Retina (tissue), 1 donor: ENCODE measurements around the gene CHTF8.
"Not testable (repeated sequence)": the region's sequence is repeated elsewhere in the genome, so short reads cannot be mapped to it uniquely, and the experiment has no call there.

Experiments
- DNase-seq: peaks from one replicate; pipeline ENCODE4 v3.0.0-alpha.2; 2016

The CHTF8 gene, protein sequence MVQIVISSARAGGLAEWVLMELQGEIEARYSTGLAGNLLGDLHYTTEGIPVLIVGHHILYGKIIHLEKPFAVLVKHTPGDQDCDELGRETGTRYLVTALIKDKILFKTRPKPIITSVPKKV

DNA sequence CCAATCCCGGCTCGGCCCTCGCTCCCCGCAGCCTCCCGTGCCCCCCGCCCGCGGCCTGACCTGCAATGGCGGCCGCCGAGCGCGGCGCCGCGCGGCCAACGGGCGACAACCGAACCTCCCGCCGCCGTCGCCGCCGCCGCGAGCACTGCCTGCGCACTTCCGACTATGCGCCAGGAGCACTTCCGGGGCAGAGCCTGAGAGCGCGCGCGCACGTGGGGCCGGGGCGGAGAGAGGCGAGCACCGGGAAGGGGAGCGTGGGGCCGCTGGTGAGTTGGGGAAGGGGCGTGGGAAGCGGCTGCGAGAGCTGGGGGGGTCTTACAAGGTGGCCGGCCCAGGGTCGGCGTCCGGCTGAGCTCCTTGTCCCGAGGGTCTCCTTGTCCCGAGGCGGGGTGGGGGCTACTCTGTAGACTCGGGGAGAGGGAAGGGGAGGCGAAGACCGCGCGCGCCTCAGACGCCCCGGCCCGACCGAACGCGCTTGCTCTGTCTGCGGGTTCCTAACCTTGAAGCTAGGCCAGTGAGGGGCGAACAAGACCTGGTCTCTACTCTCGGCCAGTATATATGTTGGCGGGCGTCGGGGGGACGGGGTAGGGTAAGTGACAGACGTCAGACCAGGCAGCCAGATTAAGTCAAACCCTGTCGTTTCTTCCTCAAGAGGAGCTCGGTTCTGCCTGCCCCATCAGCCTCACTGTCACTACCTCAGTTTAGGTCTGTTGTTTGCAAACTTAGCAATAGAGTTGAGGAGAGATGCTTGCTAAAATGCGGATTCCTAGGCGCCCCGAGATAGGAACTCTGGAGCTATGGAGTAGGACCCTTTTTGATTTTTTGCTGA lies at the start of gene CHTF8, which contains the start of gene UTP4:
Gene CHTF8, minus strand, starts transcription at position 165 of the 829 bp plus-strand sequence. CDS start 11,130 bp downstream, outside the sequence.
Gene UTP4, plus strand, starts transcription at position 226 of the 829 bp plus-strand sequence. CDS start 811 bp downstream, outside the sequence.
- peak; percentile 85 for DNase-seq

DNA sequence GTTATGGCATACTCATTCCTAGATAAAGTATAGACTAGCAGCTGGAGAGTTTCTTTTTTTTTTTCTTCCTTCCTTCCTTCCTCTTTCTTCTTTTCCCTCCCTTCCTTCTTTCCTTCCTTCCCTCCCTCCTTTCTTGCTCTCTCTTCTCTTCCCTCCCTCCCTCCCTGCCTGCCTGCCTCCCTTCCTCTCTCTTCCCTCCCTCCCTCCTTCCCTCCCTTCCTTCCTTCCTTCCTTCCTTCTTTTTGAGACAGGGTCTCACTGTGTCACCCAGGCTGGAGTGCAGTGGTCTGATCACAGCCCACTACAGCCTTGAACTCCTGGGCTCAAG lies 47.6 kb upstream of the CHTF8 start:
- no peak for DNase-seq

DNA sequence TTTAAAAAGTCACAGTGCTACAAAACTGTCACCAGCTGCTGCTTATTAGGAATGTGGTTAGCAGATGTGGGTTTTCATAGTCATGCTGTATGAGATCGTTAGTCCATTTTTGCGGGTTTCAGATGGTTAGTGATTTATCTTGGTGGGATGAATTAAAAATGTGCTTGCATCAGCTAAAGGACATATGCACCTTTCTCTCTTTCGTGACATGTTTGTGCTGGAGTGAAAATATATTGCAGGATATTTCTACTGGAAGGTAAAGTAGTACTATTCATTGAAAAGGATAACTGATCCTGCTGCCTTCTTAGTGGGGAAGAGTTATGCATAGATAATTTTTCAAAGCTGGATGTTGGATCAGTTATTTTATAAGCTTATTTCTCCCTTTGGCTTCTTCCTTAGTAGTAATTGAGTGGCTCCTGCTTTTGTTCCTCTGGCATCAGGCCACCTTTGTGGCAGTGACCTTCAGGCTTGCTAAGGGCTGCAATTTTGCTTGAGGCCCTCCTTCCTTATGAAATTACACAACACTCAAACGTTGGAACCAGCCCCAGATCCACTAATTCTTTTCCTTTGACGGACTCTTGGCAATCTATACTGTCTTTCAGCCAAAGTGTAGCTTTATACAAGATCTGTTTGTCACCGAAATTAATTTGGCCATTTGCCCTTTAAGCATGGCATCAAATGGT lies 47.1 kb upstream of the CHTF8 start:
- no peak for DNase-seq

DNA sequence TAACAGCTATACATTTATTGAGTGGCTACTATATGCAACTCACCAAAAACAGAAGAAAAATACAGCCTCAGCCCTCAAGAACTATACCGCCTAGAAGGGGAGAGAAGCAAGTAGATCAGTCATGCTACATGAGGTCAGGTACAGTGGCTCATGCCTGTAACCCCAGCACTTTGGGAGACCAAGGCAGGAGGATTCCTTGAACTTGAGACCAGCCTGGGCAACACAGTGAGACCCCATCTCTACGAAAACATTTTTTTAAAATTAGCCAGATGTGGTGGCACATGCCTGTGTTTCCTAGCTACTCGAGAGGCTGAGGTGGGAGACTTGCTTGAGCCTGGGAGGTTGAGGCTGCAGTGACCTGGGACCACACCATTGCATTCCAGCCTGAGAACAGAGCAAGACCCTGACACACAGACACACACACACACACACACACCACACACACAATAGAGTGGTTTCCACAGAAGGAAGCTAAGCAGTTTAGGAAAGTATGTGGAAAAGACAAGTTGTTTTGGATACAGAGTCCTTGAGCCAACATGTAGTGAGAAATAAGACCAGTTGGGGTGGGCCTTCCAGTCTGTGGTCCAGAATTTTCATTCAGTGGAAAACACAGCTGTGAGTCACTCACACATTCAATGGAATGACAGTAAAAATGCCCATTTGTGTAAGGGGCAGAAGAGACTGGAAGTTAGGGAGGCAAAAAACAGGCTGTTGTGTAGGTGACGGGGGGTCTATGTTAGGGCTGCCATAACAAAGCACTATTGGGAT lies 43.8 kb upstream of the CHTF8 start:
- DNase-seq: no peak

DNA sequence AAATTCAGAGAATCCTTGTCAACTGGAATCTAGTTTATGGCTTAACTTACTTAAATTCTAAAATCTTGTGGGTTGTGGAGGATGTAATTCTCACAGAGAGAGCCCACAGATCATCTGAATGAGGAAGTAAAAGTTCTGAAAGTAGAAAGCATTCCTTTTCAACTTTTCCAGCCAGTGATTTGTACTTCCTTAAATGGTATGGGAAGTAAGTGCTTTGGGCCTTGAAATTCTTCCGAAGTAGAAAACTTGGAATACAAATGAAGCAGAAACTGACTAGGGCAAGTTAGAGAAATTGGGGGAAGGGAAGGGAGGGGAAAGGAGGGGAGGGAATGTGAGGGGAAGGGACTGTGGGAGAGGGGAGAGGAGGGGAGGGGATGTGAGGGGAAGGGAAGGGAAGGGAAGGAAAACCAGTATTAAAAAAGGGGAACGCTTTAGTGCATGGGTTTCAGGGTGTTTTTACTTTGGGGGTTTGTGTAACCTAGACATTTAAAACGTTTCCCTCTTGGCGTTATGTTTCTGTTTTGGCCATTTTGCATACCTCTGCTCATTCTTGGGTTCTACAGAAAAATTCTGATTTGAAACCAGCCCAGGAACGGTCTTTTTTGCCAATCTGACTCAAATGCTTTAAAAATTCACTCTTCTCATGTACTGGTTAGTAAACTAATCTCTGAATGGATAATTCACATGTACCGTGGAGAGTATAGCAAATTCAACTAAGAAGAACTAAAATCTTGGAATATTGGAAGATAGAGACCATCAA lies 39.1 kb upstream of the CHTF8 start:
- DNase-seq: no peak

DNA sequence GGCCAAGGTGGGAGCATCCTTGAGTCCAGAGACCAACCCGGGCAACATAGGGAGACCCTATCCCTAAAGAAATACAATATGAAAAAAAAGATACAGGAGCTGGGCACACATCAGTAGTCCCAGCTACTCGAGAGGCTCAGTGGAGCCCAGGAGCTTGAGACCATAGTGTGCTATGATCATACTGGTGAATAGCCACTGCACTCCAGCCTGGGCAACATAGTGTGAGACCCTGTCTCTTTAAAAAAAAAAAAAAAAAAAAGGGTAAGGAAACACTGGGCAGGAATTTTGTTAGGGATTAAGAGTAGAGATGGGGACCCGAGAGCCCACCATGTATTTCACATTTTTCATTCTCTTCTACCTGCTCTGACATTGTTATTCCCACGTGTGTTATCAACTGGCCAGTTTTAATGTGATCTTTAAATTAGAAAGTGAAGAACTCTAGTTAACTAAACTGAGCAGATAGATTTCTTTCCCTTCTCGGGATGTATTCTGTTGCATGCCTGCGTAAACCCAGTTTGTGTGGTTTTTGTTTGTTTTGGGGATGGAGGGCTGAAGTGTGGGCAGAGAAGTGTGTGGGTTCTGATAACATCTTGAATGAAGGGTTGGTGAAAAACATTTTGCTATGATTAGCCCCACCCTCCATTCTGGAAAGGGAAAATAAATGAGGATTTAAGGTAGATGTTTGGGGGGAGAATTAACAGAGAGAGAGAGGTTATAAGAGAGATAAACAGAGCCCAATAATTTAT lies 37.4 kb upstream of the CHTF8 start:
- no peak for DNase-seq

DNA sequence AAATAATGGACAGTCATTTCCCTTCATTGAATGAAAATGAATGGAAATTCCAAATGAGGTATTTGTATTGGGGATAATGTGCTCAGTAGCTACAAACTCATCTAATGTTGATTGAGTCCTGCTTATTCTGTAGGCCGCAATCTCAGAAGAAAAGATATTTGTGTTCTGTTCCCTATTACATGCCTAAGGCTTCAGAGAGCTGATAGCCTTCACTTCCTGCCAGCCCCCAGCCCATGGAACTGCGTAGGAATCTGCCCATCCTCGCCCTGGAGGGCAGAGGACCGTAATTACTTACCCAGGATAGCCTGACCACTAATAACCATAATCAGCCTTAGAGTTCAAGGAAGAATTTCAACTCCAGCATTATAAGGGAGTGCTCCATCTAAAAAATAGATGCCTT lies 36.7 kb upstream of the CHTF8 start:
- no peak for DNase-seq

DNA sequence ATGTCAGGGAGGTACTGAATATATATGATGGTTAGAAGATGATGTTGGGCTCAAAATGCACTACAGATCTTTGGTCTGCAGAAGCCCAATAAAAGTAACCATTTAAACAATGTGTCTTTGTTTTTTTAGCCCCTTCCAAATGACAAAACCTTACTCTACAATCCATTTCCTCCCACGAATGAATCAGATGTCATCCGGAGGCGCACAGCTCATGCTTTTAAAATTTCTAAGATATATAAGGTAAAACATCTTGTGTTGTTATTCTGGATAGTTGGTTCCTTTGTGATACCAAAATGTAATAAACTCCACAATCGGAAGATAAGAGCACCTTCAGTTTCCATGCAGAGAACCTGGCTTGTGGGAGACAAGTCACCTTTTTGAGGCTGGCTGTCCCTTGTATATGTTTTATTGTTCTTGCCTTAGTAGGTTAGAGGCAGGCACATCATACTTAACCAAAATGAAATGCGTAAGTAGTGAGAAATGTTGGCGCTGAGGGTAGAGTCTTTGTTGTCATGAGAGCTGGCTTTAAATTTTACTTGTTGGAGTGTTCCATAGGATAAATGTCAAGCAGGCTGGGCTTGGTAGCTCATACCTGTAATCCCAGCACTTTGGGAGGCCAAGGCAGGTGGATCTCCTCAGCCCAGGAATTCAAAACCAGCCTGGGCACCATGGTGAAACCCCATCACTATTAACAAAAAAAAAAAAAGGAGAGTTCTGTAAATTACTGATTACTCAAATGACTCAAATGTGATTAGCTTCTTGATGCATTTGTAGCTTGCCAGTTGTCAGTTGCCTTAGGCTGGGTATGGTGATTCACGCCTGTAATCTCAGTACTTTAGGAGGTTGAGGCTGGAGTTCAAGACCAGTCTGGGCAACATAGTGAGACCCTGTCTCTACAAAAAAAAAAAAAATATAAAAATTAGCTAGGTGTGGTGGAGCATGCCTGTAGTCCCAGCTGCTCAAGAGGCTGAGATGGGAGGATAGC lies 34.9 kb upstream of the CHTF8 start:
- DNase-seq: no peak

DNA sequence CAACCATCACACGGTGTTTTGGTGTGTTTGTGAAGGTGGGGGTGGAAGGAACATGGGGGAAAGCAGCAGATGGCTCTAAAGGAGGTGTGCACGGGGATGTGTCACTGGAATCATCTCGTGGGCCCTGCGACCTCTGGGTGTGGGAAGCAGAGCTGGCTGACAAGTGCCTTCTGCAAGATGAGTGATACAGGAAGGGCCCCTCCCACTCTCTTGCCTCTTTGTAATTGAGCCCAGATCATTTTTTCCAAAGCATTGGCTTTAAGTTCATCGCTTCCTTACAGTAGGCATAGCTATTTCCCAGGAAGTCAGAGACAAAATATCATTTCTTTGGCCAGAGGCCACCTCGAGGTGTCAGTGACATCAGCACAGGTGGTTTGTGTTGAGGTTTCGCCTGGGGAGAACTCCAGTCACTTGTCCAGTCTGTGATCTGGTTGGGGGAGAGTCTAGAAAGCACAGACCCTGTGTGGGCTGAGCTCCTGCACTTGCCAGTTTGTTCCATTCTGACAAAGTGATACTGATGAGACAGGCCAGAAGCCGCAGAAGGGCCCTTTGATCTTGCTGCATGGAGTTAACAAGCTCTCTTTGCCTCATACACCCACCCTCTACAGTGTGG lies 33.9 kb upstream of the CHTF8 start:
- DNase-seq: no peak

DNA sequence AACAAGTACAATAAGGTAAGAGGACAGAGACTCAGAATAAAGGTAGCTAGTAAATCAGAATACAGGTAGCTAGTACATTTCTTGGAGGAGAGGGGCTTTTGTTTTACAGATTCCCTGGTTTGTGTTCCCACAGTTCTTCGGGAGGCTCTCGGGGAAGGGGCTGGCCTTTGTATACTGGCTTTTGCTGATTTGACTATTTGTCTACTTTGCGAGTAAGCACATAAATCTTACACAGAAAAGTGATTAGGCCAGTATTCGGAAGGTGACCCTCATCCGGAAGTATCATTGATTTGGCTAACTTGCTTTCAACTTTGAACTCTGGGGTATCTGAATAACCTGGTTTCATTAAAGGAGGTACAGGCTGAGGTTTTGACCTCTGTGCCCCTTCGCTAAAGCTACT lies 33.2 kb upstream of the CHTF8 start:
- no peak for DNase-seq

DNA sequence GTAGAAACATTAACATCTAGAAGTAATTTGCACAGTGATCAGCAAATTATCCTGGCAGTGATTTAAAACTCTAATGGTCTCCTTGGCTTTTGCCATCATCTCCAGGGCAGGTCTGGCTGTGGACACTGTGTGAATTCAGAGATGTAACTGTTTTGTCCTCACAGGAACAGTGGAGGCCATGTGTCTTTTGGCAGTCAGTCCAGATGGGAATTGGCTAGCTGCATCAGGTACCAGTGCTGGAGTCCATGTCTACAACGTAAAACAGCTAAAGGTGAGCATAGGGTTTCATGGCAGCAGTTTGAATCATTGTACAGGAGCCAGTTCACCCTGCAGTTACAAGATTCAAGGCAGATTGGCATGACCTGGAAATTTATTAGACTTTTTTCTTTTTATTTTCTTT lies 27.8 kb upstream of the CHTF8 start:
- DNase-seq: no peak

DNA sequence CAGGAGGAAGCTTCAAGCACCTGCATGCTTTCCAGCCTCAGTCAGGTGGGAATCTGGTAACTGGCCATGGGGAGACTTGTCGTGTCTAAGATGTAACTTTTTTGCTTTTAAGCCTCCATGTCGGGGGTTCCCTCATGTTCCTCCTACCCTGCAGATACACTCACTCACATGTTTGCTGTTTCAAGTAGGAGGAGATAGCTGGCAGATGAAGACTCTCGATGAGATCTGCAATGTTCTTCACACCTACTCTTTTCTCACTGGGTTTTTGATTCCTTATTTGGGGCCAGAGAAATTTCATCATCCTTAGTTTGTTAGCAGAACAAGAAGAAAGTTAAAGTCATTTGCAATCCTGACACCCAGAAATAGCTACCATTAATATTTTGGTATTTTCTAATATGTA lies 24.8 kb upstream of the CHTF8 start:
- DNase-seq: no peak

DNA sequence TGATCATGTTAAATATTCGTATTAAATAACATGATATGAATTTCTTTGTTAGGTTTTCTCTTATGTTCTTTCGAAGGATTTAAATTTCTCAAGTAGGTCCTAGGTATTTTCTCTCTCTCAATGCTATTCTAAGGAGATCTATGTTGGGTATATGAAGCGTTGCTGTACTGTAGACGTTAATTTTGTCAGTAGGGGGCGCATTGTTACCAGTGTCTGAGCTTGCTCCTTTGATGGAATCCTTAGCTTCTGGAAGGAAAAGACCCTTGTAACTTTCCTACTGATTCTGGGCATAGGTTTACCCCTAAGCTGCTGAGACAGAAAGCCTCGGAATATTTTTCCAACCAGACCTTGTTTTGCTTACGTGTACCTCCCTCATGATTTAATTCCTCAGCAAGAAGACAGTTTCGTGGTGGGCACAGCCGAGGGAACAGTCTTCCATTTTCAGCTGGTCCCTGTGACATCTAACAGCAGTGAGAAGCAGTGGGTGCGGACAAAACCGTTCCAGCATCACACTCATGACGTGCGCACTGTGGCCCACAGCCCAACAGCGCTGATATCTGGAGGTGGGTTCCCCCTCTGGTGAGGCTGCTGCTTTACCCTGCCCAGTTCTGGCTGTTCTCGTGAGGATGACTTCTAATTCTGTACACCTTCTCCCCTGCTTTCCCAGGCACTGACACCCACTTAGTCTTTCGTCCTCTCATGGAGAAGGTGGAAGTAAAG lies 17.9 kb upstream of the CHTF8 start:
- peak; percentile 63 for DNase-seq

DNA sequence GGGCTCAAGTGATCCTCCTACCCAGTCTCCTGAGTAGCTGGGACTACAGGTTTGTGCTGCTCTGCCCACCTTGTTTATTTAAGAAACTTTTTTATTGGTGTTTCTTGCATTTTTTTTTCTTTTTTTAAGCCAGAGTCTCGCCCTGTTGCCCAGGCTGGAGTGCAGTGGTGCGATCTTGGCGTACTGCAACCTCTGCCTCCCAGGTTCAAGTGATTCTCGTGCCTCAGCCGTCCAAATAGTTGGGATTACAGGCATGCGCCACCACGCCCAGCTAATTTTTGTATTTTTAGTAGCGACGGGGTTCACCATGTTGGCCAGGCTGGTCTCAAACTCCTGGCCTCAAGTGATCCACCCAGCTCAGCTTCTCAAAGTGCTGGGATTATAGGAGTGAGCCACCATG lies 17.2 kb upstream of the CHTF8 start:
- DNase-seq: not testable (repeated sequence)

DNA sequence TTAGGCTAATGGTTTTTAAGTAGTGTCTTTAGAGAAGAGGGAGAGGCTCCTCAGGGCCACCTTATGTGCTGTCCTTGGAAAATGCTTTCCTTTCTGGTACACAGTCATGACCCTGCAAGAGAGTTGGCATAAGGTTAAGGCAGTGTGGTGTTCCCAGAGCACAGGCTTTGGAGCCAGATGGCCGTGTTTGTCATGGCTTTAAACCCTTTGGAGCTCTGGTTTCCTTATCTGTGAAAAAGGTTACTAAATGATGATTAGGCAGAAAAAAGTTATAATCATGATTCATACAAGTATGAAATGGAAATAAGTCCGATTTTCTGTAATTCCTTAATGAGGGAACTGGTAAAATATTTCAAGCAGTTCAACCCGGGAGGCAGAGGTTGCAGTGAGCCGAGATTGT lies 13.3 kb upstream of the CHTF8 start:
- no peak for DNase-seq

DNA sequence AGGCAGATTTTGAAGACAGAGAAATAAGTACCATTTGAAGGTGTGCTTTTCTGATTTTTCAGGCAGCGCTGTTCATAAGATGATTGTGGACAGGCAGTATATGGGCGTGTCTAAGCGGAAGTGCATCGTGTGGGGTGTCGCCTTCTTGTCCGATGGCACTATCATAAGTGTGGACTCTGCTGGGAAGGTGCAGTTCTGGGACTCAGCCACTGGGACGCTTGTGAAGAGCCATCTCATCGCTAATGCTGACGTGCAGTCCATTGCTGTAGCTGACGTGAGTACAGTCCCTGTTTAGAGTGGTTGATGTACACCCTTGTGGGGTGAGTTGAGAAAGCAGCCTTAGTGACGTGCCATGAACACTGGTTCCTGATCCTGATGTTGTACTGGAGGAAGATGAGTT lies 10.7 kb upstream of the CHTF8 start:
- DNase-seq: no peak

DNA sequence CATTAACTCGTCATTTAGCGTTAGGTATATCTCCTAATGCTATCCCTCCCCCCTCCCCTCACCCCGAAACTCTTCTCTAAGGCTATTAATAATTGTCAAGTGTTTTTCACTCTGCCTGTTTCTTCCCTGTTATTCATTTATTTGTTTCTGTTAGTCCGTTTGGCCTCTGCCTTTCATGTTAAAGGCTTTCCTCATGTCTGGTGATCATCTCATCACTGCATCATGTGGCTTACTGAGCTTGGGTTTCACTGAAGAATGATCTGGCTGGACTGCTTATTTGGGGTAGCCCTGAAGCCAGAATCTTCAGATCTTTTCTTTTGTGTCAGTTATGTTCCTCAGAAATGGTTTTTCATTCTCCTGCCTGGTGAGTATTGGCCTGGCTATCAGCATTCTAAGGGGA lies 9.5 kb upstream of the CHTF8 start:
- no peak for DNase-seq

DNA sequence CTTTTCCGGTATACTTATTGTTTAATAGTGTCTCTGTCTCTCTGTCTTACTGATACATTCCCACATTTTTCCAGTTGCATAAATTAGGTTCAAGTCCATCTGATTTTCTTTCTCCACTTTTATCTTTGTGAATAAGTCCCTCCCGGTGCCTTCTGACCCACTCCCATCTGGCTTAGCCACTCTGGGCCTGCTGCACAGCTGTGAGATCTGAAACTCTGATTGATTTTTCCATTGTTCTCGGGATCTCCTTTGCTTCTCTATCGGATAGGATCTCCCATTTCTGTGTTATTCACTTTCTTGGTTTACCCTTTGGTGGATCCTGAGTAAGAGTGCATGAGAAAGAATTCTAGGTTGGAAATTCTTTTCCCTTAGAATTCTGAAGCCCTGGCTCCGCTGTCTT lies 8.6 kb upstream of the CHTF8 start:
- no peak for DNase-seq

DNA sequence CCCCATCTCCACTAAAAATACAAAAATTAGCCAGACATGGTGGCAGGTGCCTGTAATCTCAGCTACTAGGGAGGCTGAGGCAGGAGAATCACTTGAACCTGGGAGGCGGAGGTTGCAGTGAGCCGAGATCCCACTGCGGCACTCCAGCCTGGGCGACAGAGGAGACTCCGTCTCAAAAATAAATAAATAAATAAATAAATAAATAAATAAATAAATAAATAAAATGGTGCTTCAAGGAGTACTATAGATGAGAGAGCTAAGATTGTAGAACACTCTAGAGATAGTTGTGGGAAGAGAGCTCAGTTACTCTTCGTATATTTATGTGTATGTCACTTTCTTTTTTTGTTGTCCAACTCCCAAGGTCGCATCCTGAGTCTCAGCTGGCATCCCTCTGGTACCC lies 7.1 kb upstream of the CHTF8 start:
- DNase-seq: not testable (repeated sequence)
